Activated T-cell treated with anti-CD3 and anti-CD28 coated beads for 24 hours (primary cell): ENCODE data around the gene TACR2.

ENCODE experiments used
- DNase-seq: peaks from one replicate; pipeline ENCODE4 v3.0.0-alpha.2; 2020; ENCODE audit warnings: low read depth

TACR2 gene

GRCh38 chr10:69403066-69403465, 13.7 kb downstream of the TACR2 start:
- no peak for DNase-seq

- no peak for DNase-seq
These were observed 14.3 kb downstream of the TACR2 start for GRCh38 chr10:69402386-69402785.

GRCh38 chr10:69401416-69401815, 15.3 kb downstream of the TACR2 start:
- no peak for DNase-seq

GRCh38 chr10:69400936-69401335, 15.8 kb downstream of the TACR2 start:
- no peak for DNase-seq

GRCh38 chr10:69398466-69398865, 18.3 kb downstream of the TACR2 start:
- DNase-seq = no peak

GRCh38 chr10:69397972-69398371, 18.7 kb downstream of the TACR2 start:
- no peak for DNase-seq

GRCh38 chr10:69394020-69394419, 22.7 kb downstream of the TACR2 start:
- no peak for DNase-seq

- peak; percentile 66 for DNase-seq
These were observed 24.2 kb downstream of the TACR2 start for GRCh38 chr10:69392481-69393000.

- DNase-seq = no peak
These were observed 25.6 kb downstream of the TACR2 start for GRCh38 chr10:69391158-69391557.

GRCh38 chr10:69389827-69390490, 26.8 kb downstream of the TACR2 start:
- DNase-seq = no peak

- no peak for DNase-seq
These were observed 28.2 kb downstream of the TACR2 start for GRCh38 chr10:69388488-69388887.

- no peak for DNase-seq
These were observed 29.2 kb downstream of the TACR2 start for GRCh38 chr10:69387500-69387899.

GRCh38 chr10:69385454-69386350, 31.0 kb downstream of the TACR2 start:
- DNase-seq = no peak

GRCh38 chr10:69384320-69384719, 32.4 kb downstream of the TACR2 start:
- no peak for DNase-seq

GRCh38 chr10:69383558-69383957, 33.2 kb downstream of the TACR2 start:
- no peak for DNase-seq

GRCh38 chr10:69382382-69383117, 34.2 kb downstream of the TACR2 start:
- no peak for DNase-seq

GRCh38 chr10:69379800-69380199, 36.9 kb downstream of the TACR2 start:
- DNase-seq = no peak

GRCh38 chr10:69377933-69378332, 38.8 kb downstream of the TACR2 start:
- no peak for DNase-seq

- no peak for DNase-seq
These were observed 39.5 kb downstream of the TACR2 start for GRCh38 chr10:69377191-69377590.

GRCh38 chr10:69376662-69377061, 40.1 kb downstream of the TACR2 start:
- DNase-seq = no peak

GRCh38 chr10:69375307-69376151, 41.2 kb downstream of the TACR2 start:
- DNase-seq = no peak

- no peak for DNase-seq
These were observed 41.8 kb downstream of the TACR2 start for GRCh38 chr10:69374931-69375306.
